Dendritic cell treated with granulocyte-macrophage colony-stimulating factor and Interleukin-4, amounts not matched to agents 40 ng/mL and 50 ng/mL, for 4 days (primary cell): Measurements from ENCODE around the gene KCNC1.

Experiments
- H3K27ac Mint-ChIP-seq: one replicate; pipeline ENCODE4 v1.8.0; 2022; ENCODE audit warnings: mild to moderate bottlenecking, mixed read lengths
- H3K27me3 Mint-ChIP-seq: one replicate; pipeline ENCODE4 v1.8.0; 2022; ENCODE audit warnings: mild to moderate bottlenecking, mixed read lengths
- H3K36me3 Mint-ChIP-seq: one replicate; pipeline ENCODE4 v1.8.0; 2022; ENCODE audit warnings: low read depth, mixed read lengths
- H3K4me1 Mint-ChIP-seq: one replicate; pipeline ENCODE4 v1.8.0; 2022; ENCODE audit warnings: low read depth, mixed read lengths
- H3K4me3 Mint-ChIP-seq: one replicate; pipeline ENCODE4 v1.8.0; 2022; ENCODE audit warnings: mild to moderate bottlenecking, moderate library complexity, mixed read lengths
- H3K9me3 Mint-ChIP-seq: one replicate; pipeline ENCODE4 v1.8.0; 2022; ENCODE audit warnings: mixed read lengths
- intact Hi-C: fragments of 100-400 bp; cut with micrococcal nuclease; formaldehyde crosslinking; loops from one replicate; pipeline ENCODE4 v1.15.0; 2022

KCNC1 gene

GRCh38 chr11:17782145-17782544 lies 47.6 kb downstream of the KCNC1 start:
- Mint-ChIP-seq H3K27ac (no peak overlapping the region), H3K4me1 (no peaks in the 10 kb centered on the region), H3K36me3 (no peaks in the 10 kb centered on the region), H3K27me3 (no peaks in the 10 kb centered on the region), H3K4me3 (no peak overlapping the region), H3K9me3 (no peaks in the 10 kb centered on the region)
- intact Hi-C loops, result no loop called here

GRCh38 chr11:17782603-17783337 lies 48.2 kb downstream of the KCNC1 start:
- H3K4me1 Mint-ChIP-seq, result no peaks in the 10 kb centered on the region
- H3K9me3 Mint-ChIP-seq, result no peaks in the 10 kb centered on the region
- H3K27ac Mint-ChIP-seq, result no peak overlapping the region
- no peak overlapping the region for H3K4me3 Mint-ChIP-seq
- intact Hi-C loops, result no loop called here
- no peaks in the 10 kb centered on the region for H3K36me3 Mint-ChIP-seq
- no peaks in the 10 kb centered on the region for H3K27me3 Mint-ChIP-seq

- H3K27ac Mint-ChIP-seq, result no peak overlapping the region
- H3K4me3 Mint-ChIP-seq, result no peak overlapping the region
- H3K27me3 Mint-ChIP-seq, result no peaks in the 10 kb centered on the region
- H3K4me1 Mint-ChIP-seq, result no peaks in the 10 kb centered on the region
- no peaks in the 10 kb centered on the region for H3K9me3 Mint-ChIP-seq
- intact Hi-C loops, result no loop called here
- no peaks in the 10 kb centered on the region for H3K36me3 Mint-ChIP-seq
Measured at GRCh38 chr11:17783878-17784277, 49.3 kb downstream of the KCNC1 start.

- Mint-ChIP-seq H3K27ac (no peak overlapping the region), H3K36me3 (no peaks in the 10 kb centered on the region), H3K27me3 (no peaks in the 10 kb centered on the region), H3K4me3 (no peak overlapping the region), H3K9me3 (no peaks in the 10 kb centered on the region), H3K4me1 (no peaks in the 10 kb centered on the region)
- intact Hi-C loops, result no loop called here
Measured at GRCh38 chr11:17786824-17787525, 52.4 kb downstream of the KCNC1 start.

- H3K27me3 Mint-ChIP-seq, result no peaks in the 10 kb centered on the region
- H3K36me3 Mint-ChIP-seq, result no peaks in the 10 kb centered on the region
- no peak overlapping the region for H3K27ac Mint-ChIP-seq
- intact Hi-C loops, result no loop called here
- no peaks in the 10 kb centered on the region for H3K4me1 Mint-ChIP-seq
- H3K9me3 Mint-ChIP-seq, result no peaks in the 10 kb centered on the region
- H3K4me3 Mint-ChIP-seq, result no peak overlapping the region
Measured at GRCh38 chr11:17788084-17788483, 53.5 kb downstream of the KCNC1 start.

- Mint-ChIP-seq H3K9me3 (no peaks in the 10 kb centered on the region), H3K4me3 (no peak overlapping the region), H3K4me1 (no peaks in the 10 kb centered on the region), H3K27me3 (no peaks in the 10 kb centered on the region), H3K27ac (no peak overlapping the region), H3K36me3 (no peaks in the 10 kb centered on the region)
- intact Hi-C loops, result no loop called here
Measured at GRCh38 chr11:17790453-17790852, 55.9 kb downstream of the KCNC1 start.

- no peaks in the 10 kb centered on the region for H3K27me3 Mint-ChIP-seq
- H3K4me3 Mint-ChIP-seq, result no peak overlapping the region
- H3K9me3 Mint-ChIP-seq, result no peaks in the 10 kb centered on the region
- no peaks in the 10 kb centered on the region for H3K4me1 Mint-ChIP-seq
- no peaks in the 10 kb centered on the region for H3K36me3 Mint-ChIP-seq
- intact Hi-C loops, result no loop called here
- no peak overlapping the region for H3K27ac Mint-ChIP-seq
Measured at GRCh38 chr11:17791144-17791543, 56.6 kb downstream of the KCNC1 start.

- no peaks in the 10 kb centered on the region for H3K36me3 Mint-ChIP-seq
- no peaks in the 10 kb centered on the region for H3K9me3 Mint-ChIP-seq
- intact Hi-C loops, result no loop called here
- no peak overlapping the region for H3K4me3 Mint-ChIP-seq
- no peak overlapping the region for H3K27ac Mint-ChIP-seq
- H3K27me3 Mint-ChIP-seq, result no peaks in the 10 kb centered on the region
- H3K4me1 Mint-ChIP-seq, result no peaks in the 10 kb centered on the region
Measured at GRCh38 chr11:17792161-17792560, 57.6 kb downstream of the KCNC1 start.

- no peak overlapping the region for H3K27ac Mint-ChIP-seq
- no peaks in the 10 kb centered on the region for H3K27me3 Mint-ChIP-seq
- no peak overlapping the region for H3K4me3 Mint-ChIP-seq
- no peaks in the 10 kb centered on the region for H3K9me3 Mint-ChIP-seq
- intact Hi-C loops, result no loop called here
- H3K4me1 Mint-ChIP-seq, result no peaks in the 10 kb centered on the region
- no peaks in the 10 kb centered on the region for H3K36me3 Mint-ChIP-seq
Measured at GRCh38 chr11:17793642-17794170, 59.1 kb downstream of the KCNC1 start.

GRCh38 chr11:17794981-17795380 lies 60.4 kb downstream of the KCNC1 start:
- H3K27ac Mint-ChIP-seq, result no peak overlapping the region
- H3K36me3 Mint-ChIP-seq, result no peaks in the 10 kb centered on the region
- H3K4me1 Mint-ChIP-seq, result no peaks in the 10 kb centered on the region
- no peaks in the 10 kb centered on the region for H3K27me3 Mint-ChIP-seq
- no peaks in the 10 kb centered on the region for H3K9me3 Mint-ChIP-seq
- H3K4me3 Mint-ChIP-seq, result no peak overlapping the region
- intact Hi-C loops, result no loop called here

GRCh38 chr11:17796154-17796553 lies 61.6 kb downstream of the KCNC1 start:
- Mint-ChIP-seq H3K27me3 (no peaks in the 10 kb centered on the region), H3K9me3 (no peaks in the 10 kb centered on the region), H3K4me1 (no peaks in the 10 kb centered on the region), H3K27ac (no peak overlapping the region), H3K4me3 (no peak overlapping the region), H3K36me3 (no peaks in the 10 kb centered on the region)
- intact Hi-C loops, result no loop called here

GRCh38 chr11:17798253-17798652 lies 63.7 kb downstream of the KCNC1 start:
- Mint-ChIP-seq H3K4me3 (no peak overlapping the region), H3K36me3 (no peaks in the 10 kb centered on the region), H3K9me3 (no peaks in the 10 kb centered on the region), H3K4me1 (no peaks in the 10 kb centered on the region), H3K27me3 (no peaks in the 10 kb centered on the region), H3K27ac (no peak overlapping the region)
- intact Hi-C loops, result no loop called here

GRCh38 chr11:17798716-17799115 lies 64.1 kb downstream of the KCNC1 start:
- H3K4me3 Mint-ChIP-seq, result no peak overlapping the region
- H3K27ac Mint-ChIP-seq, result no peak overlapping the region
- intact Hi-C loops, result no loop called here
- H3K9me3 Mint-ChIP-seq, result no peaks in the 10 kb centered on the region
- H3K36me3 Mint-ChIP-seq, result no peaks in the 10 kb centered on the region
- no peaks in the 10 kb centered on the region for H3K4me1 Mint-ChIP-seq
- H3K27me3 Mint-ChIP-seq, result no peaks in the 10 kb centered on the region

GRCh38 chr11:17799147-17799546 lies 64.6 kb downstream of the KCNC1 start:
- H3K4me3 Mint-ChIP-seq, result no peak overlapping the region
- H3K27ac Mint-ChIP-seq, result no peak overlapping the region
- H3K27me3 Mint-ChIP-seq, result no peaks in the 10 kb centered on the region
- no peaks in the 10 kb centered on the region for H3K9me3 Mint-ChIP-seq
- intact Hi-C loops, result no loop called here
- H3K4me1 Mint-ChIP-seq, result no peaks in the 10 kb centered on the region
- no peaks in the 10 kb centered on the region for H3K36me3 Mint-ChIP-seq
